Smooth muscle cell (in vitro differentiated cells): ENCODE data around the gene NDRG2. TPM values are rescaled to one million over a fixed set of nuclear protein-coding genes. Genes with fewer than 3 reads are reported as not detected.
A peak's percentile ranks its signal among the peaks of the same experiment; 100 is the strongest.

Experiments
- DNase-seq: peaks from one replicate; lab custom pipeline; 2025; ENCODE audit not compliant: unreplicated experiment; lab: John Stamatoyannopoulos, UW
- H2AFZ ChIP-seq: fragments of 200-600 bp; sonication (generic); 2 replicates; pipeline ENCODE4 v1.6.0; 2016; ENCODE audit warnings: antibody characterized with exemption, low read depth, mild to moderate bottlenecking
- H3F3A ChIP-seq: fragments of 200-600 bp; sonication (generic); 2 replicates; pipeline ENCODE4 v1.6.0; 2017; ENCODE audit warnings: antibody characterized with exemption, low read depth
- H3K27ac ChIP-seq: fragments of 200-600 bp; sonication (generic); 2 replicates; pipeline ENCODE4 v1.5.1; 2016; ENCODE audit warnings: low read depth, mild to moderate bottlenecking
- H3K27me3 ChIP-seq: fragments of 200-600 bp; sonication (generic); 2 replicates; pipeline ENCODE4 v1.6.1; 2016; ENCODE audit warnings: low read depth, mild to moderate bottlenecking
- H3K36me3 ChIP-seq: fragments of 200-600 bp; sonication (generic); 2 replicates; pipeline ENCODE4 v1.5.1; 2016; ENCODE audit warnings: low read depth
- H3K4me1 ChIP-seq: fragments of 200-600 bp; sonication (generic); 2 replicates; pipeline ENCODE4 v1.5.1; 2016; ENCODE audit warnings: low read depth
- H3K4me2 ChIP-seq: fragments of 200-600 bp; sonication (generic); 2 replicates; pipeline ENCODE4 v1.6.0; 2016; ENCODE audit warnings: mild to moderate bottlenecking
- H3K4me3 ChIP-seq: fragments of 200-600 bp; sonication (generic); 2 replicates; pipeline ENCODE4 v1.5.1; 2016; ENCODE audit warnings: mild to moderate bottlenecking
- H3K79me2 ChIP-seq: fragments of 200-600 bp; sonication (generic); 2 replicates; pipeline ENCODE4 v1.6.0; 2016; ENCODE audit warnings: low read depth, mild to moderate bottlenecking
- H3K9ac ChIP-seq: fragments of 200-600 bp; sonication (generic); 2 replicates; pipeline ENCODE4 v1.6.0; 2016; ENCODE audit warnings: low read depth
- H3K9me3 ChIP-seq: fragments of 200-600 bp; sonication (generic); replicated peaks from 2 replicates; pipeline ENCODE4 v1.5.1; 2016; ENCODE audit warnings: low read depth
- H4K20me1 ChIP-seq: fragments of 200-600 bp; sonication (generic); 2 replicates; pipeline ENCODE4 v1.6.0; 2016; ENCODE audit warnings: low read depth
- CTCF ChIP-seq: fragments of 200-600 bp; sonication (generic); IDR thresholded peaks from 2 replicates; pipeline ENCODE4 v1.5.1; 2017; ENCODE audit warnings: borderline replicate concordance, mild to moderate bottlenecking, antibody characterized with exemption; ENCODE audit not compliant: insufficient read depth, poor library complexity, severe bottlenecking
- WGBS: methylation state at CpG from one replicate; pipeline ENCODE4 v1.1.7; 2016; ENCODE audit warnings: low lambda C conversion rate; 5-methylcytosine and 5-hydroxymethylcytosine counted together
- polyA plus RNA-seq: library from polyadenylated mRNA; unstranded; fragments of >200 nt; fragmentation: Nextera tagmentation; extraction: Ambion mirVana; gene quantifications from 2 replicates; pipeline ENCODE4 v1.2.1, GENCODE V29; 2016
- total RNA-seq: library from RNA; depleted of rRNA; stranded (reverse); fragments of >200 nt; gene quantifications from 2 replicates; pipeline ENCODE4 v1.2.3, GENCODE V29; 2014

Gene NDRG2
- total and polyA plus RNA-seq, 2 experiments from 2014 or later: 31.1 to 48.4 TPM

GRCh38 chr14:21050597-21050996 lies 25.7 kb upstream of the NDRG2 start:
- H3K9ac ChIP-seq: no peak overlapping the region
- no peak overlapping the region for H3K4me3 ChIP-seq
- no peak overlapping the region for H2AFZ ChIP-seq
- H3F3A ChIP-seq: peaks cover 7% of the 10 kb centered on the region
- H3K27me3 ChIP-seq: no peaks in the 10 kb centered on the region
- H3K27ac ChIP-seq: no peak overlapping the region
- WGBS: 87% methylated on average over 3 of the region's 3 CpGs
- no peak overlapping the region for H3K4me2 ChIP-seq
- no peak for TF ChIP-seq CTCF
- H3K79me2 ChIP-seq: no peaks in the 10 kb centered on the region
- no peaks in the 10 kb centered on the region for H3K36me3 ChIP-seq
- no peaks in the 10 kb centered on the region for H3K4me1 ChIP-seq
- H4K20me1 ChIP-seq: no peaks in the 10 kb centered on the region
- DNase-seq: no peak
- H3K9me3 ChIP-seq: no peaks in the 10 kb centered on the region

- DNase-seq: no peak
- peak overlapping the region; percentile 53 for H3K4me2 ChIP-seq
- no peaks in the 10 kb centered on the region for H3K4me1 ChIP-seq
- TF ChIP-seq CTCF: no peak
- H3K27ac ChIP-seq: peak overlapping the region; percentile 13
- 46% methylated on average over 3 of the region's 3 CpGs for WGBS
- H3K27me3 ChIP-seq: no peaks in the 10 kb centered on the region
- peaks cover 7% of the 10 kb centered on the region for H3F3A ChIP-seq
- H3K9ac ChIP-seq: no peak overlapping the region
- H3K79me2 ChIP-seq: no peaks in the 10 kb centered on the region
- no peaks in the 10 kb centered on the region for H3K36me3 ChIP-seq
- H3K4me3 ChIP-seq: no peak overlapping the region
- no peaks in the 10 kb centered on the region for H3K9me3 ChIP-seq
- no peaks in the 10 kb centered on the region for H4K20me1 ChIP-seq
- H2AFZ ChIP-seq: peak overlapping the region; percentile 46
These were observed 24.4 kb upstream of the NDRG2 start for GRCh38 chr14:21049271-21049673.

GRCh38 chr14:21048638-21049037 lies 23.8 kb upstream of the NDRG2 start:
- 90% methylated on average over 2 of the region's 2 CpGs for WGBS
- H3K4me3 ChIP-seq: no peak overlapping the region

More at GRCh38 chr14:21048638-21049037, 23.8 kb upstream of the NDRG2 start:
- no peak overlapping the region for H3K4me2 ChIP-seq
- H3K27ac ChIP-seq: no peak overlapping the region
- H3K4me1 ChIP-seq: no peaks in the 10 kb centered on the region
- H4K20me1 ChIP-seq: no peaks in the 10 kb centered on the region
- H3K36me3 ChIP-seq: no peaks in the 10 kb centered on the region
- no peaks in the 10 kb centered on the region for H3K9me3 ChIP-seq
- no peak overlapping the region for H3K9ac ChIP-seq
- no peaks in the 10 kb centered on the region for H3K79me2 ChIP-seq
- DNase-seq: no peak
- peaks cover 7% of the 10 kb centered on the region for H3F3A ChIP-seq
- TF ChIP-seq CTCF: no peak
- no peak overlapping the region for H2AFZ ChIP-seq
- no peaks in the 10 kb centered on the region for H3K27me3 ChIP-seq
